ENCODE data around the gene DZIP1L. TPM values are rescaled to one million over a fixed set of nuclear protein-coding genes. Genes with fewer than 3 reads are reported as not detected.

Gene DZIP1L
- total RNA-seq, 1 experiment from 2014 or later, result 15.3 TPM

DNA sequence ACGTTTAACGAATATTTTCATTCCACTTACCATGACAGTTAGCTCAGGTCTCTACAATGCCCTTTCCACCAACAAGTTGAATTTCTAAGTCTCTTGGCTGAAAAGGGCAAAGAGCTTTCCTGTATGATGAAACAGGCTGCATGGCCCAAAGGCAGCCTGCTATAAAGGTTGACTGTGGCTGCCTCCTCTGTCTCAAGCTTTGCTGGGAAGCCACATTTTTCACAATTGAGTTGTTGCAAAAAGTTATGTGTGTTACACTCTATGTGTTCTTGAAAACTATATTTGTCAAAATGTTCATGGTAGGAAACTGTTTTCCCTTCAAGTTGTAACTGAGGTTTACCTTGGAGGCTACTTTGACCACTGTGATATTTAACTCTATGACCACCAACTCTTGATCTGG is 49.5 kb downstream of the DZIP1L start:
- no peak for ATAC-seq
- H3K9me3 Mint-ChIP-seq, result no peaks in the 10 kb centered on the region
- TF ChIP-seq, protein P1, sequence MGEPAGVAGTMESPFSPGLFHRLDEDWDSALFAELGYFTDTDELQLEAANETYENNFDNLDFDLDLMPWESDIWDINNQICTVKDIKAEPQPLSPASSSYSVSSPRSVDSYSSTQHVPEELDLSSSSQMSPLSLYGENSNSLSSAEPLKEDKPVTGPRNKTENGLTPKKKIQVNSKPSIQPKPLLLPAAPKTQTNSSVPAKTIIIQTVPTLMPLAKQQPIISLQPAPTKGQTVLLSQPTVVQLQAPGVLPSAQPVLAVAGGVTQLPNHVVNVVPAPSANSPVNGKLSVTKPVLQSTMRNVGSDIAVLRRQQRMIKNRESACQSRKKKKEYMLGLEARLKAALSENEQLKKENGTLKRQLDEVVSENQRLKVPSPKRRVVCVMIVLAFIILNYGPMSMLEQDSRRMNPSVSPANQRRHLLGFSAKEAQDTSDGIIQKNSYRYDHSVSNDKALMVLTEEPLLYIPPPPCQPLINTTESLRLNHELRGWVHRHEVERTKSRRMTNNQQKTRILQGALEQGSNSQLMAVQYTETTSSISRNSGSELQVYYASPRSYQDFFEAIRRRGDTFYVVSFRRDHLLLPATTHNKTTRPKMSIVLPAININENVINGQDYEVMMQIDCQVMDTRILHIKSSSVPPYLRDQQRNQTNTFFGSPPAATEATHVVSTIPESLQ (CRISPR knock-in tag; IDR thresholded peaks at IDR 0.05), result no peak
- no peak for TF ChIP-seq ZNF121 (CRISPR knock-in tag; IDR thresholded peaks at IDR 0.05)
- TF ChIP-seq HMGXB4 (CRISPR knock-in tag; IDR thresholded peaks at IDR 0.05), result no peak
- TF ChIP-seq, protein P2, sequence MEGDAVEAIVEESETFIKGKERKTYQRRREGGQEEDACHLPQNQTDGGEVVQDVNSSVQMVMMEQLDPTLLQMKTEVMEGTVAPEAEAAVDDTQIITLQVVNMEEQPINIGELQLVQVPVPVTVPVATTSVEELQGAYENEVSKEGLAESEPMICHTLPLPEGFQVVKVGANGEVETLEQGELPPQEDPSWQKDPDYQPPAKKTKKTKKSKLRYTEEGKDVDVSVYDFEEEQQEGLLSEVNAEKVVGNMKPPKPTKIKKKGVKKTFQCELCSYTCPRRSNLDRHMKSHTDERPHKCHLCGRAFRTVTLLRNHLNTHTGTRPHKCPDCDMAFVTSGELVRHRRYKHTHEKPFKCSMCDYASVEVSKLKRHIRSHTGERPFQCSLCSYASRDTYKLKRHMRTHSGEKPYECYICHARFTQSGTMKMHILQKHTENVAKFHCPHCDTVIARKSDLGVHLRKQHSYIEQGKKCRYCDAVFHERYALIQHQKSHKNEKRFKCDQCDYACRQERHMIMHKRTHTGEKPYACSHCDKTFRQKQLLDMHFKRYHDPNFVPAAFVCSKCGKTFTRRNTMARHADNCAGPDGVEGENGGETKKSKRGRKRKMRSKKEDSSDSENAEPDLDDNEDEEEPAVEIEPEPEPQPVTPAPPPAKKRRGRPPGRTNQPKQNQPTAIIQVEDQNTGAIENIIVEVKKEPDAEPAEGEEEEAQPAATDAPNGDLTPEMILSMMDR (IDR thresholded peaks at IDR 0.05), result no peak
- no peak for TF ChIP-seq ZBTB21 (CRISPR knock-in tag; IDR thresholded peaks at IDR 0.05; ENCODE audit: borderline replicate concordance)
- TF ChIP-seq PRRX2 (CRISPR knock-in tag; IDR thresholded peaks at IDR 0.05), result no peak
- TF ChIP-seq ZNF423 (CRISPR knock-in tag; IDR thresholded peaks at IDR 0.05), result no peak
- no peak for TF ChIP-seq TEAD1 (CRISPR knock-in tag; IDR thresholded peaks at IDR 0.05)
- TF ChIP-seq TCF7 (CRISPR knock-in tag; IDR thresholded peaks at IDR 0.05; ENCODE audit: low read depth), result no peak
- TF ChIP-seq MYBL2 (CRISPR knock-in tag; IDR thresholded peaks at IDR 0.05), result no peak
- TF ChIP-seq IRF2 (CRISPR knock-in tag; IDR thresholded peaks at IDR 0.05; ENCODE audit: borderline replicate concordance, low read depth), result no peak
- no peak for TF ChIP-seq NFYB (CRISPR knock-in tag; conservative IDR thresholded peaks at IDR 0.05; ENCODE audit: low read depth)
- TF ChIP-seq, protein P3, sequence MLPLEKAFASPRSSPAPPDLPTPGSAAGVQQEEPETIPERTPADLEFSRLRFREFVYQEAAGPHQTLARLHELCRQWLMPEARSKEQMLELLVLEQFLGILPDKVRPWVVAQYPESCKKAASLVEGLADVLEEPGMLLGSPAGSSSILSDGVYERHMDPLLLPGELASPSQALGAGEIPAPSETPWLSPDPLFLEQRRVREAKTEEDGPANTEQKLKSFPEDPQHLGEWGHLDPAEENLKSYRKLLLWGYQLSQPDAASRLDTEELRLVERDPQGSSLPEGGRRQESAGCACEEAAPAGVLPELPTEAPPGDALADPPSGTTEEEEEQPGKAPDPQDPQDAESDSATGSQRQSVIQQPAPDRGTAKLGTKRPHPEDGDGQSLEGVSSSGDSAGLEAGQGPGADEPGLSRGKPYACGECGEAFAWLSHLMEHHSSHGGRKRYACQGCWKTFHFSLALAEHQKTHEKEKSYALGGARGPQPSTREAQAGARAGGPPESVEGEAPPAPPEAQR (CRISPR knock-in tag; IDR thresholded peaks at IDR 0.05), result no peak
- no peak for TF ChIP-seq GRHL2 (CRISPR knock-in tag; IDR thresholded peaks at IDR 0.05; ENCODE audit: insufficient replicate concordance, severe bottlenecking)
- no peak for TF ChIP-seq ATF2 (CRISPR knock-in tag; IDR thresholded peaks at IDR 0.05; ENCODE audit: borderline replicate concordance, low read depth)
- no peak for TF ChIP-seq ZNF317 (CRISPR knock-in tag; IDR thresholded peaks at IDR 0.05; ENCODE audit: borderline replicate concordance, low read depth)
- H3K4me3 Mint-ChIP-seq, result no peak overlapping the region
- H3K27me3 Mint-ChIP-seq (ENCODE audit: low read depth), result no peaks in the 10 kb centered on the region
- ChIA-PET POLR2A (no interaction called here), CTCF (interaction anchor here (1.1 to 2.4 kb wide), 2 partner anchors 50 to 53 kb away, joined by 4 to 11 read pairs; partner anchors contain the start of gene DZIP1L)
- no peak for DNase-seq (ENCODE audit: low spot score)
- H3K27ac Mint-ChIP-seq, result no peak overlapping the region
- H3K36me3 Mint-ChIP-seq, result peaks cover 13% of the 10 kb centered on the region
- peaks cover 10% of the 10 kb centered on the region for H3K4me1 Mint-ChIP-seq

- ATAC-seq, result peak; percentile 93
- DNase-seq (ENCODE audit: low spot score), result no peak
- CTCF ChIA-PET, result interaction anchor here (1.2 to 1.8 kb wide), 3 partner anchors 11 to 55 kb away, joined by 4 to 5 read pairs (median 5); no protein-coding TSS in a partner anchor
- H3K27ac Mint-ChIP-seq, result no peak overlapping the region
- no peaks in the 10 kb centered on the region for H3K27me3 Mint-ChIP-seq (ENCODE audit: low read depth)
- no peaks in the 10 kb centered on the region for H3K9me3 Mint-ChIP-seq
- H3K4me1 Mint-ChIP-seq, result peaks cover 15% of the 10 kb centered on the region
- POLR2A ChIA-PET, result interaction anchor here (0.6 kb wide), 1 partner anchor 10 kb away, joined by 4 read pairs; no protein-coding TSS in a partner anchor
- H3K36me3 Mint-ChIP-seq, result peaks cover 13% of the 10 kb centered on the region
- H3K4me3 Mint-ChIP-seq, result no peak overlapping the region
- TF ChIP-seq NFATC4 (CRISPR knock-in tag; IDR thresholded peaks at IDR 0.05) (no peak), PRRX2 (CRISPR knock-in tag; IDR thresholded peaks at IDR 0.05) (no peak), ZNF423 (CRISPR knock-in tag; IDR thresholded peaks at IDR 0.05) (no peak), ZNF532 (CRISPR knock-in tag; IDR thresholded peaks at IDR 0.05; ENCODE audit: borderline replicate concordance) (no peak), IRF2 (CRISPR knock-in tag; IDR thresholded peaks at IDR 0.05; ENCODE audit: borderline replicate concordance, low read depth) (no peak), E2F4 (CRISPR knock-in tag; IDR thresholded peaks at IDR 0.05; ENCODE audit: borderline replicate concordance, low read depth) (no peak)
- TF ChIP-seq, protein P4, sequence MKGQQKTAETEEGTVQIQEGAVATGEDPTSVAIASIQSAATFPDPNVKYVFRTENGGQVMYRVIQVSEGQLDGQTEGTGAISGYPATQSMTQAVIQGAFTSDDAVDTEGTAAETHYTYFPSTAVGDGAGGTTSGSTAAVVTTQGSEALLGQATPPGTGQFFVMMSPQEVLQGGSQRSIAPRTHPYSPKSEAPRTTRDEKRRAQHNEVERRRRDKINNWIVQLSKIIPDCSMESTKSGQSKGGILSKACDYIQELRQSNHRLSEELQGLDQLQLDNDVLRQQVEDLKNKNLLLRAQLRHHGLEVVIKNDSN (CRISPR knock-in tag; IDR thresholded peaks at IDR 0.05), result no peak
Observed at GRCh38 chr3:138063416-138063815, 52.0 kb downstream of the DZIP1L start.
